Parathyroid adenoma (tissue), 2 donors: ENCODE data around the gene LHX6.

ENCODE experiments used
- H2AFZ ChIP-seq: fragments of 300-600 bp; sonication (generic); one replicate; pipeline ENCODE4 v1.7.0; 2017; ENCODE audit warnings: antibody characterized with exemption, mild to moderate bottlenecking
- H3K27ac ChIP-seq: fragments of 300-600 bp; sonication (generic); one replicate; pipeline ENCODE4 v1.7.0; 2017
- H3K27me3 ChIP-seq: fragments of 300-600 bp; sonication (generic); one replicate; pipeline ENCODE4 v1.7.0; 2017; ENCODE audit warnings: low read length; ENCODE audit not compliant: control insufficient read depth, insufficient read depth
- H3K36me3 ChIP-seq: fragments of 300-600 bp; sonication (generic); one replicate; pipeline ENCODE4 v1.7.0; 2017; ENCODE audit warnings: low read length; ENCODE audit not compliant: control insufficient read depth, insufficient read depth
- H3K4me1 ChIP-seq: fragments of 300-600 bp; sonication (generic); one replicate; pipeline ENCODE4 v1.7.0; 2017; ENCODE audit warnings: control low read depth
- H3K4me2 ChIP-seq: fragments of 300-600 bp; sonication (generic); one replicate; pipeline ENCODE4 v1.7.0; 2017; ENCODE audit warnings: low read length
- H3K4me3 ChIP-seq: fragments of 300-600 bp; sonication (generic); one replicate; pipeline ENCODE4 v1.7.0; 2017; ENCODE audit warnings: low read depth, low read length
- H3K79me2 ChIP-seq: fragments of 300-600 bp; sonication (generic); one replicate; pipeline ENCODE4 v1.7.0; 2017; ENCODE audit warnings: control low read depth
- H3K9ac ChIP-seq: fragments of 300-600 bp; sonication (generic); one replicate; pipeline ENCODE4 v1.7.0; 2017; ENCODE audit warnings: mild to moderate bottlenecking
- H3K9me3 ChIP-seq: fragments of 300-600 bp; sonication (generic); one replicate; pipeline ENCODE4 v1.7.0; 2017; ENCODE audit warnings: low read length; ENCODE audit not compliant: control insufficient read depth
- TF ChIP-seq, protein P1 (sequence below): fragments of 300-600 bp; sonication (generic); IDR thresholded peaks from one replicate; pipeline ENCODE4 v1.7.0; 2017; ENCODE audit warnings: antibody characterized with exemption, mild to moderate bottlenecking
- donor health status: primary hyperparathyroidism.

The LHX6 gene

DNA sequence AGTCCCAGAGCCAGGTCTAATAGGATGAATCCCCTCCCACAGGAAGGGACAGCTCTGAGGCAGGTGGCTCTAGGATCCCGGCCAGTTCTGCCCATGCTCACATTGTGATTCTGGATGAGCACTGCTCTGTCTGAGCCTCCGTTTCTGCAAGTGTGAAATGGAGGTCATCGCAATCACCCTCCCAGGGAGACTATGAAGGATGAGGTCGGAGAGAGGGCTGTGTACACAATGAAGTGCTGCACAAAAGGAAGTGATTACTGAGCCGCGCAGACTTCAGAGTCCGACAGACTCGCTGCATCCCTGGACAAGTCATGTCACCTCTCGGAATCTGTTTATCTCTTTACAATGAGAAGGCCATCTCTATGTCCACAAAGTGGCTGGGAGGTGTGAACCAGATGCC lies 21.7 kb downstream of the LHX6 start:
- TF ChIP-seq, protein P1, sequence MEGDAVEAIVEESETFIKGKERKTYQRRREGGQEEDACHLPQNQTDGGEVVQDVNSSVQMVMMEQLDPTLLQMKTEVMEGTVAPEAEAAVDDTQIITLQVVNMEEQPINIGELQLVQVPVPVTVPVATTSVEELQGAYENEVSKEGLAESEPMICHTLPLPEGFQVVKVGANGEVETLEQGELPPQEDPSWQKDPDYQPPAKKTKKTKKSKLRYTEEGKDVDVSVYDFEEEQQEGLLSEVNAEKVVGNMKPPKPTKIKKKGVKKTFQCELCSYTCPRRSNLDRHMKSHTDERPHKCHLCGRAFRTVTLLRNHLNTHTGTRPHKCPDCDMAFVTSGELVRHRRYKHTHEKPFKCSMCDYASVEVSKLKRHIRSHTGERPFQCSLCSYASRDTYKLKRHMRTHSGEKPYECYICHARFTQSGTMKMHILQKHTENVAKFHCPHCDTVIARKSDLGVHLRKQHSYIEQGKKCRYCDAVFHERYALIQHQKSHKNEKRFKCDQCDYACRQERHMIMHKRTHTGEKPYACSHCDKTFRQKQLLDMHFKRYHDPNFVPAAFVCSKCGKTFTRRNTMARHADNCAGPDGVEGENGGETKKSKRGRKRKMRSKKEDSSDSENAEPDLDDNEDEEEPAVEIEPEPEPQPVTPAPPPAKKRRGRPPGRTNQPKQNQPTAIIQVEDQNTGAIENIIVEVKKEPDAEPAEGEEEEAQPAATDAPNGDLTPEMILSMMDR: no peak
- H3K27ac ChIP-seq: no peak overlapping the region
- no peak overlapping the region for H2AFZ ChIP-seq
- no peaks in the 10 kb centered on the region for H3K27me3 ChIP-seq
- no peaks in the 10 kb centered on the region for H3K36me3 ChIP-seq
- no peak overlapping the region for H3K9ac ChIP-seq
- H3K4me2 ChIP-seq: no peak overlapping the region
- no peaks in the 10 kb centered on the region for H3K9me3 ChIP-seq
- no peaks in the 10 kb centered on the region for H3K79me2 ChIP-seq
- no peaks in the 10 kb centered on the region for H3K4me1 ChIP-seq
- H3K4me3 ChIP-seq: no peak overlapping the region

DNA sequence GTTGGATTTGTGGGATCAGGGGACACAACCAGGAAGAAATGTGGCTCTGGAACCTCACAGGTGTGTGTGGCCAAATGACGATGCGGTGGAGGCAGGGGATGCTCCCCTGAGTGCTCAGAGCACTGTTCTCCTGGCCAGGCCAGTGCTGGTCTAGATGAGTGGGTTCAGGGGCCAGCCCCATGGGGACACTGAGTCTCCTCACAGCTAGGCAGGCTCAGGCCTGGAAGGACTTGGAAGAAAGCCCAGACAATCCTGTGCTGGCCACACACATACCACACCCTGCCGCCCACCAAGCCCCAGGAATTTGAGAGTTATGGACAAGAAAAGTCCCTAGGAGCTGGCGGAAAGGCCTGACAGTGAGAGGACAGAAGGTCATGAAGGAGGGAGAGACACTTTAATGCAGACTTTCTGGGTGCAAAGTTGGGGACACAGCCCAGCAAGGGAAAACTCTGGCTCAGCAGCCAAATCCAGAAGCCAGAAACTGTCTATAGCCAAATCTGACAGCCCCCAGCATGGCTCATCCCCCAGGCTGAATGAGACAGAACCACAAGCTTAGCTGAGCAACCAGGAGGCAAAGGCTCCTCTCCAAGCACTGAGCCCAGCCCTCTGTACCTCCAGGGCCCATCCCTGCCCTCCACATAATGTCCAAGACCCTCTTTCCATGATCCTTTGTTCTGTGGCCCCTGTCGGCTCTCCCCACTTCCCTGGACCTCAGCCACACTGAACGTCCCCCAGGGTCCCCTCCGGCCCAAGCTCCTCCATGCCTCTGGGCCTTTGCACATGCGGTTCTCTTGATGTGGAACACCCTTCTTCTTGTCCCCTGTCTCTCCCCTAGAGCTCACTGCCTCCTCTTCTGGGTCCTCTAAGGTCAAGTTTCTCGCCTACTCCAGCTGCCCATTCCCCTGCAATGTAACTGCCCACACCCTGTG lies 22.4 kb downstream of the LHX6 start:
- H3K4me3 ChIP-seq: no peak overlapping the region
- TF ChIP-seq, protein P1: no peak
- no peaks in the 10 kb centered on the region for H3K36me3 ChIP-seq
- H2AFZ ChIP-seq: no peak overlapping the region
- H3K4me2 ChIP-seq: no peak overlapping the region
- H3K79me2 ChIP-seq: no peaks in the 10 kb centered on the region
- H3K4me1 ChIP-seq: no peaks in the 10 kb centered on the region
- H3K27ac ChIP-seq: no peak overlapping the region
- H3K9ac ChIP-seq: no peak overlapping the region
- H3K9me3 ChIP-seq: no peaks in the 10 kb centered on the region
- H3K27me3 ChIP-seq: no peaks in the 10 kb centered on the region

DNA sequence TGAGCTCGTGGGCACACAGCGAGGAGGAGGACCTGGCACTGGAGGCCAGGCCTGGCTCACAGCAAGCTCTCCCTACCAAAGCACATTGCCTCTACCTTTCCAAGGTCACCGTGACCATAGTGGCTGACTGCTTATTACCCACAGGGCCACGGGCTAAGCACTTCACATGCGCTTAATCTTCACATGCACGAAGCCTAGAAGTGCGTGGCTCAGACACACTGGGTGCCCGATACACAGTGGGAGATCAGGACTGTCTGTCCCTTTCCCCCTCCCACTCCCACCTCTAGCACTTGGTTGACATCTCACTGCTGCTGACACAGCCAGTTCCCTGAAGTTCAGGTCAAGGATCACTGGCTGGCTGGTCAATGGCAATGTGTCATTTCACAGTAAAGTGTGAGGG lies 23.6 kb downstream of the LHX6 start:
- H3K27me3 ChIP-seq: no peaks in the 10 kb centered on the region
- H3K4me1 ChIP-seq: no peaks in the 10 kb centered on the region
- no peaks in the 10 kb centered on the region for H3K79me2 ChIP-seq
- H3K9me3 ChIP-seq: no peaks in the 10 kb centered on the region
- no peak overlapping the region for H3K4me3 ChIP-seq
- H2AFZ ChIP-seq: no peak overlapping the region
- no peaks in the 10 kb centered on the region for H3K36me3 ChIP-seq
- H3K27ac ChIP-seq: no peak overlapping the region
- TF ChIP-seq, protein P1: no peak
- no peak overlapping the region for H3K9ac ChIP-seq
- H3K4me2 ChIP-seq: no peak overlapping the region

DNA sequence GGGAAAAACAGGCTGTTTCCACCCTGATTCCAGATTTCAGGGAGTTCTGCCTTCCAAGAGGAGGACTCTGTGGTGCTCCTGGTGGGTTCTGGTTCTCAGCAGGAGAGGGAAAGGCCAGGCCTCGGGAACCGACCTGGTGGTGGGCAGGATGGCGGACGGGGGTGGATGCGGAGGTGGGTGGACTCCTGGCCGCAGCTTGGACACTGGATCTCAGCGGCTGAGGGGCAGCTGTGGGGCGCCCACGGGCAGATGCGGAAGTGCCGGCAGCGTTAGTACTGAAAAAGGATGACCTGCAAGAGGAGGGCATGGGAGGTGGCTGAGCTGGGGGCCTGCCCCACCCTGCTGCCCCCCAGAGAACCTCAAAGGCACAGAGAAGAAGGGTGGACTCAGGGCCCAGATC lies 24.3 kb downstream of the LHX6 start:
- Histone ChIP-seq H3K9me3 (no peaks in the 10 kb centered on the region), H3K79me2 (no peaks in the 10 kb centered on the region), H3K4me2 (no peak overlapping the region), H3K9ac (no peak overlapping the region), H2AFZ (no peak overlapping the region), H3K27ac (no peak overlapping the region), H3K4me1 (no peaks in the 10 kb centered on the region), H3K27me3 (no peaks in the 10 kb centered on the region), H3K36me3 (no peaks in the 10 kb centered on the region), H3K4me3 (no peak overlapping the region)
- TF ChIP-seq, protein P1: no peak

- Histone ChIP-seq H3K36me3 (no peaks in the 10 kb centered on the region), H3K4me3 (no peak overlapping the region), H3K79me2 (no peaks in the 10 kb centered on the region), H3K4me2 (no peak overlapping the region), H3K4me1 (no peaks in the 10 kb centered on the region), H3K9me3 (no peaks in the 10 kb centered on the region), H3K27ac (no peak overlapping the region), H3K27me3 (no peaks in the 10 kb centered on the region), H2AFZ (no peak overlapping the region), H3K9ac (no peak overlapping the region)
- TF ChIP-seq, protein P1: no peak
These were observed 24.7 kb downstream of the LHX6 start for GRCh38 chr9:122204055-122204454.
